ENCODE results near the gene WDFY4.

GRCh38 chr10:48733329-48733728 is 48.7 kb downstream of the WDFY4 start:
- TF ChIP-seq CTCF (conservative IDR thresholded peaks at IDR 0.05; ENCODE audit: low read length) (no peak), EZH2phosphoT487 (IDR thresholded peaks at IDR 0.05; ENCODE audit: borderline replicate concordance) (no peak)
